Smooth muscle cell (in vitro differentiated cells): ENCODE data around the gene LRTM2. TPM values are rescaled to one million over a fixed set of nuclear protein-coding genes. Genes with fewer than 3 reads are reported as not detected.
A peak's percentile ranks its signal among the peaks of the same experiment; 100 is the strongest.

Source experiments
- DNase-seq: peaks from one replicate; lab custom pipeline; 2025; ENCODE audit not compliant: unreplicated experiment; lab: John Stamatoyannopoulos, UW
- H2AFZ ChIP-seq: fragments of 200-600 bp; sonication (generic); 2 replicates; pipeline ENCODE4 v1.6.0; 2016; ENCODE audit warnings: antibody characterized with exemption, low read depth, mild to moderate bottlenecking
- H3F3A ChIP-seq: fragments of 200-600 bp; sonication (generic); 2 replicates; pipeline ENCODE4 v1.6.0; 2017; ENCODE audit warnings: antibody characterized with exemption, low read depth
- H3K27ac ChIP-seq: fragments of 200-600 bp; sonication (generic); 2 replicates; pipeline ENCODE4 v1.5.1; 2016; ENCODE audit warnings: low read depth, mild to moderate bottlenecking
- H3K27me3 ChIP-seq: fragments of 200-600 bp; sonication (generic); 2 replicates; pipeline ENCODE4 v1.6.1; 2016; ENCODE audit warnings: low read depth, mild to moderate bottlenecking
- H3K36me3 ChIP-seq: fragments of 200-600 bp; sonication (generic); 2 replicates; pipeline ENCODE4 v1.5.1; 2016; ENCODE audit warnings: low read depth
- H3K4me1 ChIP-seq: fragments of 200-600 bp; sonication (generic); 2 replicates; pipeline ENCODE4 v1.5.1; 2016; ENCODE audit warnings: low read depth
- H3K4me2 ChIP-seq: fragments of 200-600 bp; sonication (generic); 2 replicates; pipeline ENCODE4 v1.6.0; 2016; ENCODE audit warnings: mild to moderate bottlenecking
- H3K4me3 ChIP-seq: fragments of 200-600 bp; sonication (generic); 2 replicates; pipeline ENCODE4 v1.5.1; 2016; ENCODE audit warnings: mild to moderate bottlenecking
- H3K79me2 ChIP-seq: fragments of 200-600 bp; sonication (generic); 2 replicates; pipeline ENCODE4 v1.6.0; 2016; ENCODE audit warnings: low read depth, mild to moderate bottlenecking
- H3K9ac ChIP-seq: fragments of 200-600 bp; sonication (generic); 2 replicates; pipeline ENCODE4 v1.6.0; 2016; ENCODE audit warnings: low read depth
- H3K9me3 ChIP-seq: fragments of 200-600 bp; sonication (generic); replicated peaks from 2 replicates; pipeline ENCODE4 v1.5.1; 2016; ENCODE audit warnings: low read depth
- H4K20me1 ChIP-seq: fragments of 200-600 bp; sonication (generic); 2 replicates; pipeline ENCODE4 v1.6.0; 2016; ENCODE audit warnings: low read depth
- WGBS: methylation state at CpG from one replicate; pipeline ENCODE4 v1.1.7; 2016; ENCODE audit warnings: low lambda C conversion rate; 5-methylcytosine and 5-hydroxymethylcytosine counted together
- polyA plus RNA-seq: library from polyadenylated mRNA; unstranded; fragments of >200 nt; fragmentation: Nextera tagmentation; extraction: Ambion mirVana; gene quantifications from 2 replicates; pipeline ENCODE4 v1.2.1, GENCODE V29; 2016
- total RNA-seq: library from RNA; depleted of rRNA; stranded (reverse); fragments of >200 nt; gene quantifications from 2 replicates; pipeline ENCODE4 v1.2.3, GENCODE V29; 2014
- TF ChIP-seq, protein P1 (sequence below): fragments of 200-600 bp; sonication (generic); IDR thresholded peaks from 2 replicates; pipeline ENCODE4 v1.5.1; 2017; ENCODE audit warnings: borderline replicate concordance, mild to moderate bottlenecking, antibody characterized with exemption; ENCODE audit not compliant: insufficient read depth, poor library complexity, severe bottlenecking

The LRTM2 gene
- total and polyA plus RNA-seq, 2 experiments from 2014 or later = not detected

DNA sequence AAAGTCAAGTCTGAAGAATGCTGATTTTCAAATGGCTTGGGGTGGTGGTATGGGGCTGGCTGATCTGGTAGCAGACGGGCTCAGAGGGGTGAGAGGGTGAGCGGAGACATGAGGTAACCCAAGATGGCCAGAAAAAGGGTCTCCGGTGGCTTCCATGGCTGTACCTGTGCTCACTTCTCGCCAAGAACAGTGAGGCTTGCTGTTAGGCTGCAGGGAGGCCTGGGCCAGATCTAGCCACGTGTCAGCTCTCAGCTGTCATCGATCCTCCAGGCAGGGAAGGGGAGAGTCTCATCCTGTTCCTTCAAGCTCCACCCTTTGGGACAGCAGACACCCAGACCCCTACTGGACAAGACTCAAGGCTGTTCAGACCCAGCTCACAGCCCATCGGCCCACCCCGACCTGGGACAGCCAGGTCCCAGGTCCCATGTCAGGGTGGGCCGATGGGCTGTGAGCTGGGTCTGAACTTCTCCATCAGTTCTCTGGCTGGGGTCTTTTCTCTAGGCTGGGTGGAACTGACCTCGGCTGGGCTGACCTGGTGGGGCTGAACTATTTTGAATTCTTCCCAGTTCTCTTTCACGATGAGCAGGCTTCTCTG is 9.0 kb downstream of the LRTM2 start:
- TF ChIP-seq, protein P1, sequence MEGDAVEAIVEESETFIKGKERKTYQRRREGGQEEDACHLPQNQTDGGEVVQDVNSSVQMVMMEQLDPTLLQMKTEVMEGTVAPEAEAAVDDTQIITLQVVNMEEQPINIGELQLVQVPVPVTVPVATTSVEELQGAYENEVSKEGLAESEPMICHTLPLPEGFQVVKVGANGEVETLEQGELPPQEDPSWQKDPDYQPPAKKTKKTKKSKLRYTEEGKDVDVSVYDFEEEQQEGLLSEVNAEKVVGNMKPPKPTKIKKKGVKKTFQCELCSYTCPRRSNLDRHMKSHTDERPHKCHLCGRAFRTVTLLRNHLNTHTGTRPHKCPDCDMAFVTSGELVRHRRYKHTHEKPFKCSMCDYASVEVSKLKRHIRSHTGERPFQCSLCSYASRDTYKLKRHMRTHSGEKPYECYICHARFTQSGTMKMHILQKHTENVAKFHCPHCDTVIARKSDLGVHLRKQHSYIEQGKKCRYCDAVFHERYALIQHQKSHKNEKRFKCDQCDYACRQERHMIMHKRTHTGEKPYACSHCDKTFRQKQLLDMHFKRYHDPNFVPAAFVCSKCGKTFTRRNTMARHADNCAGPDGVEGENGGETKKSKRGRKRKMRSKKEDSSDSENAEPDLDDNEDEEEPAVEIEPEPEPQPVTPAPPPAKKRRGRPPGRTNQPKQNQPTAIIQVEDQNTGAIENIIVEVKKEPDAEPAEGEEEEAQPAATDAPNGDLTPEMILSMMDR = no peak
- WGBS = 83% methylated on average over 11 of the region's 11 CpGs
- H4K20me1 ChIP-seq = no peaks in the 10 kb centered on the region

DNA sequence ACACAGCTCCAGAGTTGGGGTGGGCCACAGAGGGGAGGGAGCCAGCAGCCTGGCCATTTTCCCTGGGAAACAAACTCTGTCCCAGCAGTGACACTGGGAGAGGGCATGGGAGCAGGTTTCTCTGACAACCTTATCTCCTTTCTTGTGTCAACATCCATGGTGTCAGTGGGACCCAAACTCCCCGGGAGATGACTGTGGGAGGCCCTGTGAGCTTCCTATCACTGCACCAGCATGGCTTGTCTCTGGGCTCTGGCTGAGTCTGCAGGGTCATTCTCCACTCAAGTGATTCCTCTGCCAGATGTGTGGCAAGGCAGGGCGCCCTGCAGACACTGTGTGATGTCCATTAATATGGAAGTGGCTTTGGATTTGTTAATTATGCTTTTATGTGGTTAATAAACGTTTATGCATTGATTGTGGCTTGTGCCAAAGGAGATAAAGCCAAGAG is 10.1 kb downstream of the LRTM2 start:
- Histone ChIP-seq H4K20me1 (no peaks in the 10 kb centered on the region), H3F3A (no peaks in the 10 kb centered on the region), H3K36me3 (no peaks in the 10 kb centered on the region), H2AFZ (no peak overlapping the region), H3K9ac (no peak overlapping the region), H3K4me3 (no peak overlapping the region), H3K4me1 (no peaks in the 10 kb centered on the region), H3K27ac (no peak overlapping the region), H3K79me2 (no peaks in the 10 kb centered on the region), H3K4me2 (no peak overlapping the region), H3K9me3 (no peaks in the 10 kb centered on the region), H3K27me3 (peaks cover 27% of the 10 kb centered on the region)
- TF ChIP-seq, protein P1 = no peak
- WGBS = 68% methylated on average over 3 of the region's 3 CpGs
- no peak for DNase-seq

More for the DNA sequence above, 9.0 kb downstream of the LRTM2 start:
- Histone ChIP-seq H3K4me3 (no peak overlapping the region), H3K9me3 (no peaks in the 10 kb centered on the region), H3K9ac (no peak overlapping the region), H3K27ac (no peak overlapping the region), H3K27me3 (peaks cover 27% of the 10 kb centered on the region), H3K36me3 (no peaks in the 10 kb centered on the region), H3F3A (no peaks in the 10 kb centered on the region), H2AFZ (no peak overlapping the region), H3K4me2 (no peak overlapping the region), H3K4me1 (no peaks in the 10 kb centered on the region), H3K79me2 (no peaks in the 10 kb centered on the region)
- no peak for DNase-seq

DNA sequence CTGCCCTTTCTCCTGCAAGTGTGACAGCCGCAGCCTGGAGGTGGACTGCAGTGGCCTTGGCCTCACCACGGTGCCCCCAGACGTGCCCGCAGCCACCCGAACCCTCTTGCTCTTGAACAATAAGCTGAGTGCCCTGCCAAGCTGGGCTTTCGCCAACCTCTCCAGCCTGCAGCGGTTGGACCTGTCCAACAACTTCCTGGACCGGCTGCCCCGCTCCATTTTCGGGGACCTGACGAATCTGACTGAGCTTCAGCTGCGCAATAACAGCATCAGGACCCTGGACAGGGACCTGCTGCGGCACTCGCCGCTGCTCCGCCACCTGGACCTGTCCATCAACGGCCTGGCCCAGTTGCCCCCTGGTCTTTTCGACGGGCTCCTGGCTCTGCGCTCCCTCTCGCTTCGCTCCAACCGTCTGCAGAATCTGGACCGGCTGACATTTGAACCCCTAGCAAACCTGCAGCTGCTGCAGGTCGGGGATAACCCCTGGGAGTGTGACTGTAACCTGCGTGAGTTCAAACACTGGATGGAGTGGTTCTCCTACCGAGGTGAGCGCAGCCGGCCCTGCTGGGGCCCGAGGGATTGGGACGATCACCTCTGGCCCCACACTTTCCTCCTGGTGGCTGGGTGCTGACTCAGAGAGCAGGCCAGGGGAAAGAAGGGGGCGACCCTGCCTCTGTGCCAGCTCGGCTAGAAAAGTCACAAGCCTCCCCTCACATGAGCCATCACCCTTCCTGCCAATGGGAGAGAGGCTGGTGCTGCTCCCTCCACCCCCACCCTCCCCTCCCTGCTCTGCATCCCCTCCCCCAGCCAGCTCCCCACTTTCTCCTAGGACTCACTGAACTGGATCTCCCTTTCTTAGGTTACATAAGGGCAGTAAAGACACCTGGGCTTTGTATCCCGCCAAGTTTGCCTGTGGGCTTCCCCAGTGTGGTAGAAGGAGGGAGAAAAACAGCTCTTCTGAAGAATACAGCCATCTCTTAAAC is 10.9 kb downstream of the LRTM2 start:
- peaks cover 27% of the 10 kb centered on the region for H3K27me3 ChIP-seq
- H3K9ac ChIP-seq = no peak overlapping the region
- WGBS = 34% methylated on average over 34 of the region's 34 CpGs
- no peak overlapping the region for H3K4me2 ChIP-seq
- DNase-seq = peak; percentile 29
- H3K4me3 ChIP-seq = no peak overlapping the region
- TF ChIP-seq, protein P1 = no peak
- H3K36me3 ChIP-seq = no peaks in the 10 kb centered on the region
- H3K4me1 ChIP-seq = no peaks in the 10 kb centered on the region
- H3F3A ChIP-seq = no peaks in the 10 kb centered on the region
- no peaks in the 10 kb centered on the region for H3K79me2 ChIP-seq
- no peak overlapping the region for H3K27ac ChIP-seq
- H2AFZ ChIP-seq = no peak overlapping the region
- no peaks in the 10 kb centered on the region for H3K9me3 ChIP-seq
- no peaks in the 10 kb centered on the region for H4K20me1 ChIP-seq
